NCI-H748 treated with DMSO at 0.1 percent for 48 hours (cell line): ENCODE measurements around the gene NSMCE1.

Experiments used
- DNase-seq: peaks from one replicate; lab custom pipeline; 2025; lab: John Stamatoyannopoulos, UW

Gene NSMCE1, protein sequence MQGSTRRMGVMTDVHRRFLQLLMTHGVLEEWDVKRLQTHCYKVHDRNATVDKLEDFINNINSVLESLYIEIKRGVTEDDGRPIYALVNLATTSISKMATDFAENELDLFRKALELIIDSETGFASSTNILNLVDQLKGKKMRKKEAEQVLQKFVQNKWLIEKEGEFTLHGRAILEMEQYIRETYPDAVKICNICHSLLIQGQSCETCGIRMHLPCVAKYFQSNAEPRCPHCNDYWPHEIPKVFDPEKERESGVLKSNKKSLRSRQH

DNA sequence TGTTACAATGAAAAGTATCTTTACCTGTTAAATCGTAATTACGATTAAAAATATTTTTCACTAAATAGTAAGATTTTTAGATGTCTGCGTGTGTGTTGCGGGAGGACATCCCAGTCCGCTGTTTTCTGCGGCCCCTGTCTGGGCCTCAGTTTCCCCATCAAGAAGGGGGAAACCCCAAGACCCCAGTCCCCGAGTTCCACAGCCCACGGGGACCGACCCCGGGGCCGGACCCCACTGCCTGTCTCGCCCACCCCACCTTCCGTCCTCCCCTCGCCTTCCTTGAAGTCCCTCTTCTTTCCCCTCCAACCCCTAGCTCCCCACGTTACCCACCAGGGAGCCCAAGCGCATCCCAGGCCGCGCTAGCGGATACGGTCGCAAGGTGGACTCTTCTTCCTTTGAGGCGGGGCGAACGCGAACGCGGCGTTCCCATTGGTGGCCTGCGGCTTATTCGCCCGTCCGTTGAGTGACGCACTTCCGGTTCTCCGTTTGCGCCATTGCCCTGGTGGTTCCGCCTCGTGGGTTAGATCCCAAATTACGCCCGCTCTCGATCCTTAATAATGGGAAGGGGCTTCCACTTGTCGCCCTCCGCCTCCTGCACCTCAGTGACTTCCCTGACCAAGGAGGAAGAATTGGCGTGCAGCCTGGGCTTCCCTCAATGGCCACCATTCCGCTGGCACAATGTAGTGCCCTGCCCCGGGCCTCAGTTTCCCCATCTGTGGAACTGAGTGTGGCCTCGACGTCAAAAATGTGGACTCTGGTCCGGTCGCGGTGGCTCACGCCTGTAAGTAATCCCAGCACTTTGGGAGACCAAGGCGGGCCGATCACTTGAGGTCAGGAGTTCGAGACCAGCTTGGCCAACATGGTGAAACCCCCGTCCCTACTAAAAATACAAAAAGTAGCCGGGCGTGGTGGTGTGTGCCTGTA, at the start of gene NSMCE1:
TSS of gene NSMCE1 (minus strand) at position 397 of the 924 bp plus-strand sequence. CDS start 11,202 bp downstream, outside the sequence.
- peak; percentile 41 for DNase-seq

DNA sequence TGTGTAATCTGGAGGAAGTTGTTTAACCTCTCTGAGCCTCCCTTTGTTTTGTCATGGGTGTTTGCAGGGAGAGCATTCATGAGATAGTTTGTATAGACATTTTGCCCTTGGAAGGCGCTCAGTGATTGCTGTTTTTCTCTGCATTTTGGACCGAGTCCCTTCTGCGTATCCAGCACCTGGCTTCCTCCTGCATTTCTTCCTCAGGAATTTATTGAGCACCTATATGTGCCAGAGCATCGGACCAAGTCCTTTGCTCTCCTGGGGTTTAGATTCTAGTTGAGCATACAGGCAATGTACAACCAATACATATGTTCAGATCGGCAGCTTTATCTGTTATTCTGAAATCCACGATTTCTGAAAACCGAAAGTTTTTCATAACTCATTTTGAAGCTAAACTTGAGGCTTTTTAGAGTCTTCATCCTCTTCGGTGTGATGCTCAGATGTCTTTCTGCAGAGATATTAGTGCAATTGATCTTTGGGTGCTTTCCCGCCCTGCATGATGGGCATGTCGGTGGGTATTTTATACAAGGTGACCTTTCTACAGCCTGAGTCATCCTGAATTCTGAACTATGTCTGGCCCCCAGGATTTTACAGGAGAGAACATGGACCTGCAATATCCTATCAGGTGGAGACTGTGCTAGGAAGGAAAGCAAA, 49.3 kb upstream of the NSMCE1 start:
- no peak for DNase-seq

DNA sequence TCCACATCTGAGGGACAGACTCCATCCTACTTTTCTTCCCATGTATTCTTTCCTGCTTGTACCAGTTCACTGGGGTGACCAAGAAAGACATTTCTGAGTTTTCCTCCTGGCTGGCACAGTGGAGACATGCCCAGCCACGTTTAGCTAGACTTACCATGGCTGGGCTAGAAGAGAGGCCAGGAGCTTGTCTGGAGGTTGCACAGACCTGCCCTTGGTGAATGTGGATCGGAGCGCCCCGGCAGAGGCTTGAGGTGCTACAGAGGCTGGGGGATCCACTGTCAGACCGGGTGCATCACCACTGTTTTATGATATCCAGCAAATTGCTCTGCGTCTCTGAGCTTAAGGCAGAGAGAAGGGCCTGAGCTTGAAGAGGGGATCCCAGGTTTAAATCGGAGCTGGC, 48.7 kb upstream of the NSMCE1 start:
- DNase-seq: no peak

DNA sequence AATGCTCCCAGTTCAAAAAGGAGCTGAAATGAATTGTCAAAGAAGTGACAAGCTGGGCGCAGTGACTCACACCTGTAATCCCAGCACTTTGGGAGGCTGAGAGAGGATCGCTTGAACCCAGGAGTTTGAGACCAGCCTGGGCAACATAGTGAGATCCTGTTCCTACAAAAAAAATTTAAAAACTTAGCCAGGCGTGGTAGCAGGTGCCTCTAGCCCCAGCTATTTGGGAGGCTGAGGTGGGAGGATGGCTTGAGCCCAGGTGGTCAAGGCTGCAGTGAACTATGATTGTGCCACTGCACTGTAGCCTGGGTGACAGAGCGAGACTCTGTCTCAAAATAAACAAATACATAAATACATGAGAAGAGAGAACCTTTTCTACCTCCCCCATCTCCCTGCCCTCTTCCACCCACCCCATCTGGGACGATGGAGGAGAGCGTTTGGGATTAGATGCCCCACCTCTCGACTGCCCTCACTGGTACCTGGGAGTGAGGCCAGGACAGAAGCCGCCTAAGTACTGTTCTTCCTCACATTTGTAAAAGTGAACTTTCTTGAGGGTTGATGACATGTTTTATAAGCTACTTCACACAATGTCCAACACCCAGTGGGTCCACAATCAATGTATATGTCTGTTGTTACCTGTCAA, 47.6 kb upstream of the NSMCE1 start:
- no peak for DNase-seq

DNA sequence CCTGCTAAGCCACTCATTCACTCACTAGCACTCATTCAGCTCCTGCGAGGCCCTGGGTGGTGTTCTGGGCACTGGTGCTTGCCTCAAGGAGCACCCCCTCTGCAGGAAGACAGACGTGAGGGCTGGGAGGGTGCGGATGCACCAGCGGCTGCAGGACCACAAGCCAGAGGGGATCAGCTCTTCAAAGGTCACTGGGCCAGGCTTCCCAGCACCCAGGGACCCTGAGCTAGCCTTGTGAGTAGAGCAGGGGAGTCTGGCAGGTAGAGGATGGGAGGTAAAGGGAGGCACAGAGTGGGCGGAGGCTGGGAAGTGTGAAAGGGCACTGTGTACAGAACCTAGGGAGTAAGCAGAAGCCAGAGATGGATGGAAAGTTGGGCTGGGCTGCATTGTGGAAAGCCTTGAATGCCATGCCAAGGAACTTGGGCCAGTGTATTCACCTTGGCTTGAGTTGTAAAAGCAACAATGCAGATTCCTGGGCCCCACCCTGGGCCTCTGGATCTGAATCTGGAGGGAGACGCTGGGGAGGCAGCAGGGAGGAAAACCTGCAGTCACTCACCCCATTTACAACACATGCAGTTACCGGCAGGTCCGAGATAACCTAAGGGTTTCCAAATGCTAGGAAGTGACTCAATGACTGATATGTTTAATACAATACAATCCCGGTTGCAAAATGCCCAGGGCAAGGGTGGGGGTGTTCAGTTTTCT, 46.9 kb upstream of the NSMCE1 start:
- no peak for DNase-seq

DNA sequence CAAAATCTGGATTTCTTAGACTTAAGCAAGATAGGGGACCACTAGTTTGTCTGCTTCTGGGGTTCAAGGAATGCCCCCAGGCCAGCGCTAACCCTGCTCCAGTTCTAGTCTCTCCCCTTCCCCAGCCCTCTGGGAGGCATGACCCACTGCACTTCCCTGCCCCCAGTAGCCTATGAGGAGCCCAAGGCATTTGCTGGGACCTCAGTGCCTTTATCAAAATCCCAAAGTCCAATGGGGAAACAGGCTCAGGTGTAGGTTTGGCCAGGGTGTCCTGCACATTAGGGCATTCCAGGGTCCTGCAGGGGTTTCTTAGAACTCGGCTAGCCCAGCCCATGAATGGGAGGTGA, 46.4 kb upstream of the NSMCE1 start:
- DNase-seq: no peak

DNA sequence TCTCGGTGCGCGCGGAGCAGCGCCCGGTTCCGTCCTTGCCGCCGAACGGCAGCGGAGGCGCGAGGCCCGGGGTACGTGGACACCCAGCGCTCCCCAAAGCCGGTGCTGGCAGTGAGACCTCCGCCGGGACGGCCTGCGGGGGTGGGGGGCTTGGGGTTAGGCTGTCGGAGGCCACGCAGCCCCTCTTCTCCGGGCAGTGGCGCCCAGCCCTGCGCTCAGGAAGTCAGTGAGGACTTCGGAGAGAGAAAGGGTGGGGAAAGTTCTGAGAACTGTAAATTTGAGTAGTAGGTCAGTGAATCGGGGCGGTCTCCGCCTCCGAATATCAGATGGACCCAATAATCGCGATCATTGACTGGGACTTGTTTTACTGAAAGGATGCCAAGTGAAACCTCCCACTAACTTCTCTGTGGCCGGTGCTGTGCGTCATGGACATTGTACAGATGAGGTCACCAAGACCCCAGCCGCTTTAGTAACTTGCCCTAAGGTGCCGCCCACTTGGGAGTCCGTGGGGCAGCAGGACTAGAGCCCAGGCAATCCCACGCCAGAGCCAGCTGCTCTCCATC, 45.7 kb upstream of the NSMCE1 start:
- no peak for DNase-seq

DNA sequence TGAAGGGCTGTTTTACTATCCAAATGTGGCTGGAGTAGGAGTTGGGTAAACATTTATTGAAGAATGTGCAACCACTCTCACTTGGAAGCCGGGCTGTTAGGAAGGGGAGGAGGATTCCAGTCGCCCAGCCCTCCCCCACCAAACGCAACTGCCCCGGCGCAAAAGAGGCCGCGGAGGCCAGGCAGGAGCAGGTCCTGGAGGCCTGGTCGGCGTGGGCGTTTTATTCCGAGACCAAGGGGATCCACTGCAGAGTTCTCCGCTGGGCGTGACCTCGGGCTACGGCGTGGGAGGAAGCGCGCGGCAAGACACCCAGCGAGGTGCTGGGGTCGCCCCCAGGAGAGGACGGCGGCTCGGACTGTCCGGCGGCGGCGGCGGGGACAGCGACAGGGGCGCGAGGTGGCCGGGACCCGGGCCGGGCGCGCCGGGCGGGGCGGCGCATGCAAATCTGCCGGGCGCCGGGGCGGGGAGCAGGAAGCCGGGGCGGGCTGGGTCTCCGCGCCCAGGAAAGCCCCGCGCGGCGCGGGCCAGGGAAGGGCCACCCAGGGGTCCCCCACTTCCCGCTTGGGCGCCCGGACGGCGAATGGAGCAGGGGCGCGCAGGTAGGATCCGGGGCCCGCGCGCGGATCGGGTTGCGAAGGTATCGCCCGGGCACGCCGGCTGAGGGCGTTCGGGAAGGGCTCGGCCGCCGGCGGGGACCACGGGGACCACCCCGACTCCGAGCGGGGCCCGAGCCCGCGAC, 45.0 kb upstream of the NSMCE1 start, which contains the start of gene IL4R:
TSS of gene IL4R (plus strand) at position 553 of the 739 bp plus-strand sequence. CDS start 26,230 bp downstream, outside the sequence.
- no peak for DNase-seq

DNA sequence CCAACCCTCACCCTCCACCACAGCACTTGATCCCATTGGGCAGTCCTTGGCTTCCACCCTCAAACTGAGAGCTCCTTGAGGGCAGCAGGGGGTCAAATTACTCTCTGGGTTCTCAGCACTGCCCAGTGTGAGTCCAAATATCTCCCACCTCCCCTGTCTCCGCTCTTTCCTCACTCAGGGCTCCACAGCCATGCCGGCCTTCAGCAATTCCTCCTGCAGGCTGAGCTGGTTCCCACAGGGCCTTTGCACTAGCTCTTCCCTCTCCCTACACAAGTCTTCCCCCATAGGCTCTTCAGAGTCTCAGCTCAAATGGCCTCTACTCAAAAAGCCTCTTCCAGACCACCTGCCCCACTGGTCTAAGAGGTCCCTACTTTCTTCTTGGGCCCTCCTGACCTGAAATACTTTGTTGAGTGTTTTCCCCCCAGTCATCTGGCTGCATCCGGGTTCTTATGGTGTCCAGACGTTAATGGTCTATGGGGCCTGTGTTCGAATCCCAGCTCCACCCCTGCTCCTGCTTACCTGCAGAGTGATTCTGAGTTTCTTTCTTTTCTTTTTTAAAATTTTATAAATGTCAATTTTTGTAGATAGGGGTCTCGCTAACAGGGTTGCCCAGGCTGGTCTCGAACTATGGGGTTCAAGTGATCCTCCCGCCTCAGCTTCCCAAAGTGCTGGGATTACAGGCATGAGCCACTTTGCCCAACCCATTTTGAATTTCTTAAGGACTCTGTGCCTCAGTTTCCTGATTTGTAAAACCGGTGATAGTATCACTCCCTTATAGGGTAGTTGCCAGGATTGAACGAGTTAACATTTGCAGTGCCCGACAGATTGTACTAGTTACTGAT, 44.2 kb upstream of the NSMCE1 start:
- no peak for DNase-seq

DNA sequence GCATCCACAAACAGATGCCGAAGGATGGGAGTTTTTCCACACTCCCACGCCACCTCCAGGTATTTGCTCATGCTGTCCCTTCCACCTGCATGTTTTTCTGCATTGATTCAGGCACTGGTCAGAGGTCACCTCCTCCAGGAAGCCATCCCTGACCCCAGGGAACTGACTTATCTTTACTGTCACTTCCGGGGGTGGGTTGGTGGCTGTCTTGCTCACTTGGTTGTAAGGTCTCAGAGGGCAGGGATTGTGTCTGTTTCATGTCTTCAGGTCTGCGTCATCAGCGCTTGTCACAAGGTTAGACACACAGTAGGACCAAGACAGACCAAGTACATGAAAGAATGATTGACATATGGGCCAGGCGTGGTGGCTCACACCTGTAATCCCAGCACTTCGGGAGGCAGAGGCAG, 43.3 kb upstream of the NSMCE1 start:
- no peak for DNase-seq

DNA sequence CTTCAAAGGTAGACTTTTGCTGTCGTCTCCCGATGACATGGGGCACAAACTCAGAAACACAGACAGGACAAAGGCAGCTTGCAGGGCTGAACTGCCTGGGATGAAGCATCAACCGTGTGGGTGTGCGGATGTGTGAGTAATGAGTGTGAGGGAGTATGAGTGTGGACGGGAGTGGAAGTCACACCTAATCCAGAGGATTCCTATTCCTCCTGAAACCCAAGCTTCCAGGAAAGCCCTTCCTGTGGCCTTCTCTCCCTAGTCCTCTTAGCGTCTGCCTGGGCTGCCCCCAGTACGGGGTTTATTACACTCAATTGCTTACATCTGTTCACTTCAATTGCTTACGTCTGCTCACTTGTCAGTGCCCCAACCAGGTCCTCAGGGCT, 42.9 kb upstream of the NSMCE1 start:
- no peak for DNase-seq

DNA sequence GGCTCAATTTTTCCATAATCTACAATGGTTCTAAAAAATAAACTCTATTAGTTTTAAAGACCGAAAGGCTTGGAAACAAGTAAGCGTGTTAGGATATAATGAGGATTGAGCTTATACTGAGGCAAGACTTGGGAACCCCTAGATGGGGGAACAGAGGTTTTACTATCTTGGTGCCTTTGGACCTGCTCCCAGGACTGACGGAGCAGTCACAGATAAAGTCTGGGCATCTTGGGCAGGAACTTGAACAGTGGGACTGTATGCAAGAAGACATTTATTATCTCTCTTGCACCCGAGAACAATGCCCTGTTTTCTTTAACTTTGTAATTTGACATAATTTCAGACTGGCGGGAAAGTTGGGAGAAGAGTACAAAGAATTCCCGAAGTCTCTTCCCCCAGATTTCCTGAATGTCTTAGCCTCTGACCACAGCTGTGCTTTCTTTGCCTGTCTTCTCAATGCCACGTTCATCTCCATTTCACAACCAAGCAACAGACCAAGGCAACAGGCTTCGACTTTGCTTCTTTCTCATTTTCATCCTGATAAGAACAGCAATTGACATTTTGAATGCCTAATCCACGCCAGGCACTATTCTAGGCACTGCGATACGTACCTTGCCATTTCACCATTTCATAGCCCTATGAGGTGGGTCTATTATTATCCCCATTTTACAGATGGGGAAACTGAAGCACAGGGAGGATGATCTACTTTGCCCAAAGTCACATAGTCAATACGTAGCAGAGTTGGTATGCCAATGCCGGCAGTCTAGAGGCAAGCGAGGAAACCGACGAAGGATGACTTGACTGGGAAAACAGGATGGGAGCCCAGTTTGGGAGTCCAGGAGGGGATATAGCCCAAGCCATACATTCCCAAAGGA, 42.2 kb upstream of the NSMCE1 start:
- no peak for DNase-seq

DNA sequence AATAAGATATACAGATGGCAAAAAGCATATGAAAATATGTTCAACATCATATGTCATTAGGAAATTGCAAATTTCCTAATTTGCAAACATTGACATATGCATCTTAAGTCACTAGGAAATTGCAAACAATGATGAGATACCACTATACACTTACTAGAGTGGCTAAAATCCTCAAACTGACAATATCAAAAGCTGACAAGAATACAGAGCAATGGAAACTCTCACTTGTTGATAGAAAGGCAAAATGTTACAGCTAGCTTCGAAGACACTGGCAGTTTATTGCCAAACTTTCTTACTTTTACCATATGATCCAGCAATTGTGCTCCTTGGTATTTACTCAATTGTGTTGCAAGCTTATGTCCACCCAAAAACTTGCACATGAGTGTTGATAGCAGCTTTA, 40.2 kb upstream of the NSMCE1 start:
- DNase-seq: no peak

DNA sequence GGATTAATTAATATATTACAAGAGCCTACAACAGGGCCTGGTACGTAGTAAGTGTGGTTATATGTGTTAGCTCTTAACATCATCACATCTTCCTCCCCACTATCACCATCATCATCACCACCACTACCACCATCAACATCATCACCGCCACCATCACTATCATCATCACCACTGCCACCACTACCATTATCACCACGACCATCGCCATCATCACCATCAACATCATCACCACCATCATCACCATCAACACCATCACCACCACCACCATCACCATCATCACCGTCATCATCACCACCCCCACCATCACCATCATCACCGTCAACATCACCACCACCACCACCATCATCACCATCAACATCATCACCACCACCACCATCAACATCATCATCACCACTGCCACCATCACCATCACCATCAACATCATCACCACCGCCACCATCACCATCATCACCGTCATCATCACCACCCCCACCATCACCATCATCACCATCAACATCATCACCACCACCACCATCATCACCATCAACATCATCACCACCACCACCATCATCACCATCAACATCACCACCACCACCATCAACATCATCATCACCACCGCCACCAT, 37.4 kb upstream of the NSMCE1 start:
- no peak for DNase-seq

DNA sequence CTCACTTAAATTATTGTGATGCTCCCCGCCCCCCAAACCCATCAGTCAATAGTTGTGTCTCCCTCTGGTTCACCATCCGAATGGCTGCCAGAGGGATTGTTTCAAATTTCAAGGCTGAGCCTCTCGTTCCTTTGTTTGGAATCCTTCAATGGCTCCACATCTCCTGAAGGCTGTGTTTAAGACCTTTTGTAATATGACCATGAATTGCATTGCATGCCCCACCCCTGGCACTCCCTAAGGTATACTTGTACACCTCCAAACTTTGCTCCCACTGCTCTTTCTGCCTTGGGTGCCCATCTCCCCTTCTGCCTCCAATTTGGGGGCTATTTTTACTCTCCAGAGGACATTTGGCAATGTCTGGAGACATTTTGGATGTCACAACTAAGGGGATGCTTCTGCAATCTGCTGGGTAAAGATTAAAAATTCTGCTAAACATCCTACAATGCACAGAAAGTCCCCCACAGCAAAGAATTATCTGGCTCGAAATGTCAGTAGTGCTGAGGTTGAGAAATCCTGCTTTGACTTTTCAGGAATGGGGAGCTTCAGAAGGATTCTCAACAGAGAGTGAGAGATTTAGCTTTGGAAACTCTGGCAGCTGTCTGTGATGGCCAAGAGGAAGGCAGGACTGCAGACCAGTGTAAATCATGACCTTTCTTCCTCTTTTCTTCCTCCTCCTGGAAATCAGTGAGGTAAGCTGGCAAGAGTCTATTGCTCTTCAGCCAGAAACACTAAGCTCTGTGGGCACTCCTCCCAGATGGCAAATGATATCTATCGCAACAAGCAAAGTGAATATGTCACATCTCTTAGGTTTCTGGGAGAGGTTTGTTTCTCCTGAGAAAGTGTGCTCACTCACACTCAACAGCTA, 36.5 kb upstream of the NSMCE1 start:
- no peak for DNase-seq

DNA sequence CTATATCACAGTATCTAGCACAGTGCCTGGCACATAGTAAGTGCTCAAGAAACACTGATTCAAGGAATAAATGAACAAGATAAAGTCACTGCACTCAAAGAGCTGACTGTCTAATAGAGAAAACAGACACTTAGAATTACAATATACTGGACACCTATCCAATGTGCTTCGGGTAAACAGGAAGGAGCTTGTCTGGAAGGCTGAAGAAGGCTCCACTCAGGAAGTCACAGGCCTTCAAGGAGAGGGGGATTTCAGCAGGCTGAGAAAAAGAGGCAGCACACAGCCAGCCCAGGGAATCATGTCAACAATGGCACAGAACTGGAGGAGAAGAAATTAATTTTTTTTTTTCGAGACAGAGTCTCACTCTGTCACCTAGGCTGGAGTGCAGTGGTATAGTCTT, 35.5 kb upstream of the NSMCE1 start:
- DNase-seq: no peak
